H1 (cell line): ENCODE results near the gene NRL. TPM values are rescaled to one million over a fixed set of nuclear protein-coding genes. Genes with fewer than 3 reads are reported as not detected.

Experiments used
- CTCF ChIA-PET: fragments of 300-600 bp; sonication (Branson Sonifier 250); formaldehyde crosslinking; loops from one replicate; lab custom pipeline; 2021; ENCODE audit not compliant: partially characterized antibody; lab: Charles Lee
- POLR2A ChIA-PET: fragments of 300-600 bp; sonication (Branson Sonifier 250); formaldehyde crosslinking; loops from one replicate; lab custom pipeline; 2021; ENCODE audit warnings: inconsistent platforms; ENCODE audit not compliant: partially characterized antibody; lab: Charles Lee
- DNase-seq, 2 experiments: peaks; one replicate each; pipeline versions ENCODE4 v3.0.0 to v3.0.0-alpha.2; 2010 to 2022; ENCODE audit warnings: low spot score in 2 of 2, low read depth in 1 of 2, mixed read lengths in 1 of 2
- FAIRE-seq: peaks from 2 replicates; lab custom pipeline; 2011; peaks lifted over from hg19 to GRCh38; lab: Jason Lieb, UNC
- H2AFZ ChIP-seq: 2 replicates; pipeline ENCODE4 v1.8.1; 2012; ENCODE audit warnings: low read length, inconsistent platforms
- H2AK5ac ChIP-seq: 2 replicates; pipeline ENCODE4 v1.6.1; 2013; ENCODE audit warnings: low read depth, low read length
- H2BK120ac ChIP-seq: replicated peaks from 2 replicates; pipeline ENCODE3; 2013; ENCODE audit warnings: low read depth, low read length, inconsistent platforms
- H2BK12ac ChIP-seq: 2 replicates; pipeline ENCODE4 v1.6.1; 2013; ENCODE audit warnings: low read depth, low read length
- H2BK15ac ChIP-seq: 2 replicates; pipeline ENCODE4 v1.6.1; 2013; ENCODE audit warnings: low read length
- H2BK20ac ChIP-seq: 2 replicates; pipeline ENCODE4 v1.6.1; 2013; ENCODE audit warnings: low read length
- H2BK5ac ChIP-seq: 2 replicates; pipeline ENCODE4 v1.6.1; 2013; ENCODE audit warnings: low read depth, low read length
- H3K14ac ChIP-seq: 2 replicates; pipeline ENCODE4 v1.6.1; 2013; ENCODE audit warnings: inconsistent platforms; ENCODE audit not compliant: insufficient read length
- H3K18ac ChIP-seq: 2 replicates; pipeline ENCODE4 v1.6.1; 2013; ENCODE audit warnings: low read length; ENCODE audit errors: extremely low read depth
- H3K23ac ChIP-seq: 2 replicates; pipeline ENCODE4 v1.6.1; 2013; ENCODE audit warnings: inconsistent platforms; ENCODE audit not compliant: insufficient read length
- H3K23me2 ChIP-seq: 2 replicates; pipeline ENCODE4 v1.6.1; 2013; ENCODE audit warnings: low read depth, low read length
- H3K27ac ChIP-seq: 2 replicates; pipeline ENCODE4 v1.6.1; 2011; ENCODE audit warnings: low read depth, low read length, inconsistent platforms
- H3K27me3 ChIP-seq, 4 experiments: replicated peaks in 1 of 4; 1 replicate in 1 of 4; 2 replicates in 3 of 4; pipeline versions ENCODE4 v1.6.1 to v1.8.1; 2011 to 2013; ENCODE audit warnings: low read length in 3 of 4, mild to moderate bottlenecking in 3 of 4, inconsistent platforms in 2 of 4, mixed read lengths in 2 of 4, moderate library complexity in 1 of 4; ENCODE audit not compliant: control insufficient read depth in 3 of 4, insufficient read depth in 3 of 4; ENCODE audit errors: extremely low read depth in 1 of 4
- H3K36me3 ChIP-seq, 4 experiments: 2 replicates each; pipeline versions ENCODE4 v1.6.1 to v1.8.1; 2011 to 2013; ENCODE audit warnings: mild to moderate bottlenecking in 4 of 4, low read length in 3 of 4, moderate library complexity in 2 of 4, control low read depth in 1 of 4, inconsistent platforms in 1 of 4; ENCODE audit not compliant: insufficient read depth in 4 of 4, control insufficient read depth in 2 of 4
- H3K4ac ChIP-seq: replicated peaks from 2 replicates; pipeline ENCODE3; 2013; ENCODE audit warnings: low read length, low read depth, mixed read lengths, inconsistent platforms; ENCODE audit not compliant: insufficient read length
- H3K4me1 ChIP-seq, 4 experiments: replicated peaks in 1 of 4; 1 replicate in 1 of 4; 2 replicates in 3 of 4; pipeline versions ENCODE4 v1.6.1 to v1.8.1; 2011 to 2013; ENCODE audit warnings: low read length in 3 of 4, inconsistent platforms in 2 of 4, mixed read lengths in 1 of 4; ENCODE audit not compliant: insufficient read depth in 4 of 4, control insufficient read depth in 3 of 4
- H3K4me2 ChIP-seq, 2 experiments: 2 replicates each; pipeline versions ENCODE4 v1.6.1 to v1.8.1; 2011 to 2013; ENCODE audit warnings: low read depth in 2 of 2, low read length in 2 of 2, control low read depth in 1 of 2, inconsistent platforms in 1 of 2, mild to moderate bottlenecking in 1 of 2; ENCODE audit not compliant: insufficient read depth in 1 of 2
- H3K4me3 ChIP-seq, 4 experiments: fragments of 200-600, 300-600 bp in 1 of 4; sonication (generic), shearing (Covaris generic), sonication (Bioruptor Twin) in 1 of 4; 2 replicates each; pipeline versions ENCODE4 v1.5.1 to v1.8.1; 2011 to 2016; ENCODE audit warnings: low read length in 4 of 4, low read depth in 3 of 4, control low read depth in 2 of 4, inconsistent platforms in 2 of 4, mild to moderate bottlenecking in 2 of 4, mixed read lengths in 1 of 4, moderate library complexity in 1 of 4; ENCODE audit not compliant: insufficient read depth in 2 of 4; ENCODE audit errors: extremely low read depth in 1 of 4
- H3K56ac ChIP-seq: replicated peaks from 2 replicates; pipeline ENCODE3; 2013; ENCODE audit warnings: low read depth, mild to moderate bottlenecking, mixed read lengths, low read length, inconsistent platforms; ENCODE audit not compliant: insufficient read length
- H3K79me1 ChIP-seq: 2 replicates; pipeline ENCODE4 v1.6.1; 2013; ENCODE audit warnings: low read depth, low read length, control low read depth
- H3K79me2 ChIP-seq, 2 experiments: 2 replicates each; pipeline versions ENCODE4 v1.6.1 to v1.8.1; 2012 to 2013; ENCODE audit warnings: low read length in 2 of 2, mild to moderate bottlenecking in 2 of 2, inconsistent platforms in 1 of 2; ENCODE audit not compliant: insufficient read depth in 2 of 2, control insufficient read depth in 1 of 2
- H3K9ac ChIP-seq, 4 experiments: replicated peaks in 1 of 4; 1 replicate in 1 of 4; 2 replicates in 3 of 4; pipeline versions ENCODE4 v1.6.1 to v1.8.1; 2011 to 2013; ENCODE audit warnings: low read depth in 3 of 4, low read length in 3 of 4, control low read depth in 2 of 4, mild to moderate bottlenecking in 2 of 4, moderate library complexity in 2 of 4, inconsistent platforms in 1 of 4; ENCODE audit errors: extremely low read depth in 1 of 4
- H3K9me3 ChIP-seq, 2 experiments: 2 replicates each; pipeline versions ENCODE4 v1.6.1 to v1.8.1; 2012 to 2013; ENCODE audit warnings: mild to moderate bottlenecking in 2 of 2, moderate library complexity in 2 of 2, control low read depth in 1 of 2, inconsistent platforms in 1 of 2, low read depth in 1 of 2, low read length in 1 of 2, mixed read lengths in 1 of 2; ENCODE audit not compliant: insufficient read depth in 2 of 2
- H4K20me1 ChIP-seq, 2 experiments: replicated peaks in 1 of 2; 2 replicates each; pipeline versions ENCODE3 to v1.8.1; 2011 to 2013; ENCODE audit warnings: inconsistent platforms in 2 of 2, low read length in 2 of 2, mild to moderate bottlenecking in 1 of 2; ENCODE audit not compliant: insufficient read depth in 2 of 2, control insufficient read depth in 1 of 2
- H4K5ac ChIP-seq: 2 replicates; pipeline ENCODE4 v1.6.1; 2013; ENCODE audit warnings: low read length, low read depth, mixed read lengths, inconsistent platforms; ENCODE audit not compliant: insufficient read length
- H4K8ac ChIP-seq: 2 replicates; pipeline ENCODE4 v1.8.0; 2013; ENCODE audit warnings: mild to moderate bottlenecking, moderate library complexity, low read length, inconsistent platforms; ENCODE audit not compliant: insufficient read depth; ENCODE audit errors: extremely low read depth
- H4K91ac ChIP-seq: replicated peaks from 2 replicates; pipeline ENCODE3; 2013; ENCODE audit warnings: low read length, mixed read lengths, inconsistent platforms; ENCODE audit not compliant: insufficient read length
- BACH1 ChIP-seq: IDR thresholded peaks from 2 replicates; pipeline ENCODE4 v1.6.1; 2012; ENCODE audit warnings: low read length, improper control_type of control experiment
- BCL11A ChIP-seq, 2 experiments: IDR thresholded peaks; one replicate each; pipeline ENCODE4 v1.6.1; 2011; ENCODE audit warnings: low read depth in 2 of 2, low read length in 2 of 2, mild to moderate bottlenecking in 2 of 2
- EP300 ChIP-seq, 2 experiments: IDR thresholded peaks; 1 replicate in 1 of 2; 2 replicates in 1 of 2; pipeline ENCODE4 v1.6.1; 2011 to 2012; ENCODE audit warnings: low read depth in 2 of 2, low read length in 2 of 2, mild to moderate bottlenecking in 2 of 2, borderline replicate concordance in 1 of 2, inconsistent platforms in 1 of 2, moderate library complexity in 1 of 2
- EZH2 ChIP-seq: fragments of 200-600 bp; sonication (generic); IDR thresholded peaks from 2 replicates; pipeline ENCODE4 v1.7.1; 2012; ENCODE audit warnings: low read depth, mild to moderate bottlenecking, moderate library complexity, low read length, inconsistent platforms; ENCODE audit not compliant: severe bottlenecking
- GTF2F1 ChIP-seq: IDR thresholded peaks from 2 replicates; pipeline ENCODE4 v1.6.1; 2012; ENCODE audit warnings: low read depth, low read length, improper control_type of control experiment, borderline replicate concordance
- NRF1 ChIP-seq: IDR thresholded peaks from 2 replicates; pipeline ENCODE4 v1.6.1; 2011; ENCODE audit warnings: mild to moderate bottlenecking, low read depth, low read length, improper control_type of control experiment
- PHF8 ChIP-seq: fragments of 200-600 bp; sonication (generic); conservative IDR thresholded peaks from 2 replicates; pipeline ENCODE4 v1.7.1; 2012; ENCODE audit warnings: low read depth, mild to moderate bottlenecking, inconsistent platforms, low read length, moderate library complexity
- RXRA ChIP-seq: IDR thresholded peaks from 2 replicates; pipeline ENCODE4 v1.6.1; 2011; ENCODE audit warnings: low read depth, mild to moderate bottlenecking, low read length, moderate library complexity; ENCODE audit not compliant: insufficient read depth
- SIN3A ChIP-seq, 2 experiments: IDR thresholded peaks in 1 of 2; conservative IDR thresholded peaks in 1 of 2; 2 replicates each; pipeline ENCODE4 v1.6.1; 2011 to 2012; ENCODE audit warnings: low read length in 2 of 2, improper control_type of control experiment in 1 of 2, low read depth in 1 of 2, mild to moderate bottlenecking in 1 of 2
- SUZ12 ChIP-seq: fragments of 200-600 bp; sonication (generic); IDR thresholded peaks from 2 replicates; pipeline ENCODE4 v1.6.1; 2012; ENCODE audit warnings: mild to moderate bottlenecking, inconsistent platforms, low read length, moderate library complexity, mixed read lengths
- TCF12 ChIP-seq: IDR thresholded peaks from 2 replicates; pipeline ENCODE4 v1.6.1; 2011; ENCODE audit warnings: low read depth, mild to moderate bottlenecking, low read length
- YY1 ChIP-seq: IDR thresholded peaks from 2 replicates; pipeline ENCODE4 v1.6.1; 2011; ENCODE audit warnings: low read depth, mild to moderate bottlenecking, low read length
- WGBS, 2 experiments: shearing (Covaris generic) in 1 of 2; methylation state at CpG; one replicate each; pipeline versions ENCODE4 v1.1.6 to v1.1.7; 2013 to 2015; ENCODE audit warnings: low lambda C conversion rate in 2 of 2, mixed read lengths in 2 of 2, inconsistent platforms in 1 of 2, low coverage in 1 of 2, missing lambda C conversion rate in 1 of 2; ENCODE audit not compliant: insufficient replicate concordance in 2 of 2, insufficient coverage in 1 of 2, insufficient read length in 1 of 2; ENCODE audit errors: extremely low coverage in 1 of 2, missing lambda C conversion rate in 1 of 2; 5-methylcytosine and 5-hydroxymethylcytosine counted together
- polyA plus RNA-seq, 7 experiments: library from polyadenylated mRNA; depleted of rRNA in 3 of 7; stranded (reverse) in 5 of 7; unstranded in 2 of 7; fragments of >200 nt in 5 of 7; fragments of 200-250 nt in 2 of 7; gene quantifications; 1 replicate in 5 of 7; 2 replicates in 1 of 7; 4 replicates in 1 of 7; pipeline versions ENCODE4 v1.2.1 to v1.2.3, GENCODE V29; 2011 to 2013; ENCODE audit warnings: missing spikeins in 2 of 7, mixed read lengths in 2 of 7
- total RNA-seq: library from RNA; stranded (reverse); fragmentation: NEBNext Ultra II Directional; extraction: Animal tissue kit (Norgen Biotek cat#: 25700); gene quantifications from 2 replicates; pipeline ENCODE4 v1.2.1, GENCODE V29; 2021

NRL gene
- total and polyA plus RNA-seq, 2 of the 8 experiments (the other 6 are each of a cell fraction or from before 2014, with no cell fraction given) = 1.1 to 2.2 TPM

DNA sequence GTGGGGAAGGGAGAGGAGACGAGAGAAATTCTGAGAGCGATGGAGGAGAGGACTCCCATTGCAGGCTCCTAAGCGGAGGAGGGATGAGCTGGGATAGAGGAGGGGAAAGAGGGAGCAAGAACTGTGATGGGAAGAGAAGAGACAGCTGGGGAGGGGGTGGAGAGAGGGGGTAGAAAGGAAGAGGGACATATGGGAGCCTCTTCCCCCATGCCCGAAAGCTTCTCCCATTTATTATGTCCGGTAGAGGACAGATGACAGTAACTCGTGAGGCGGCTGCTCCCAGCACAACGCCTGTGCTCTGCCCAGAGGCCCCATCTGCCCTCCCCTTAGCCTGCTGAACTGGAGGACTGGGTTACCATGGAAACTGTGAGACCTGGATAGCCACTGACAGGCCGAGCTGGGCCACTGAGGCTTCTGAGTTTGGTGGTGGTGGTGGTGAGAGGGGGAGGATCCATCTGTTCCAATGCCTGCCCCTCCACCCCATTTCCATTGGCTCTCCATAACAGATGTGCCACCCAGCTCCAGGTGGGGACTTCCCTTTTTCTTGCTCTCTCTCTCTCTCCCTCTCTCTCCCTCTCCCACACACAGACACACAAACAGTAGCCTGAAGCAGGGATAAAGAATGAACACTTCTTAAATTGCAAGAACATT is 35.1 kb downstream of the NRL start:
- Histone ChIP-seq H3K4me1 (peaks cover 0 to 18% (median 12%) of the 10 kb centered on the region in 4 experiments; a peak in 6 of 7 replicates), H2BK120ac (no peak overlapping the region), H3K23me2 (peaks cover 11% of the 10 kb centered on the region; the same call in 1 of the 2 replicates), H4K5ac (no peak overlapping the region), H3K36me3 (no peaks in the 10 kb centered on the region), H4K20me1 (no peaks in the 10 kb centered on the region), H2AFZ (no peak overlapping the region), H3K9me3 (no peaks in the 10 kb centered on the region), H2BK12ac (no peak overlapping the region), H3K9ac (no peak overlapping the region), H3K4me2 (peak overlapping the region; percentile 25 to 75; a peak in 3 of 4 replicates), H2AK5ac (no peak overlapping the region), H2BK5ac (no peak overlapping the region), H3K14ac (no peak overlapping the region), H3K27me3 (peaks cover 0 to 10% (median 7%) of the 10 kb centered on the region in 4 experiments; a peak in 5 of 7 replicates), H3K79me2 (no peaks in the 10 kb centered on the region), H3K79me1 (no peaks in the 10 kb centered on the region), H4K91ac (no peak overlapping the region), H4K8ac (no peak overlapping the region), H3K27ac (no peak overlapping the region), H2BK15ac (no peak overlapping the region), H3K4ac (no peak overlapping the region), H3K23ac (no peak overlapping the region), H3K4me3 (no peak overlapping the region; a peak in 1 of 8 replicates), H3K18ac (no peak overlapping the region), H3K56ac (no peak overlapping the region), H2BK20ac (no peak overlapping the region)
- ChIA-PET CTCF (interaction anchor here (0.7 to 23.8 kb wide), 15 partner anchors 10 to 862 kb away, joined by 3 to 316 read pairs (median 6); partner anchors contain the start of genes DHRS4 and PCK2), POLR2A (interaction anchor here (0.6 to 27.2 kb wide), 14 partner anchors 10 to 1199 kb away, joined by 3 to 626 read pairs (median 5); partner anchors contain the start of genes CARMIL3, CPNE6, EMC9 and NRL)
- DNase-seq (peak in 1 of 2 experiments; percentile 54), FAIRE-seq (peak; percentile 45)
- WGBS, 2 experiments = 74% methylated on average over 9 of the region's 9 CpGs; no CpG with 5 or more reads in 1 of the 2 experiments
- TF ChIP-seq YY1 (no peak), PHF8 (no peak), BACH1 (no peak), SUZ12 (no peak), TCF12 (no peak), NRF1 (no peak), SIN3A (conservative IDR thresholded peaks at IDR 0.05 in 1 of 2, IDR thresholded peaks at IDR 0.05 in 1 of 2; ENCODE audit: low read depth in 1 of 2, low read length in 2 of 2) (0 out of 4 replicates have a peak, but pooled peaks of 1 of the 2 experiments have one; percentile 44), EP300 (IDR thresholded peaks at IDR 0.05; ENCODE audit: borderline replicate concordance in 1 of 2, low read depth in 2 of 2, low read length in 2 of 2) (peak in 1 of 2 experiments; percentile 93; a peak in 1 of 3 replicates), RXRA (no peak), BCL11A (IDR thresholded peaks at IDR 0.05; ENCODE audit: low read depth in 2 of 2, low read length in 2 of 2) (no peak), GTF2F1 (no peak), EZH2 (no peak)
